DOHH2 (cell line): Measurements from ENCODE around the gene GAS2.

Source experiments
- CTCF ChIP-seq: fragments of 200-600 bp; sonication (generic); IDR thresholded peaks from one replicate; pipeline ENCODE4 v1.5.1; 2014; ENCODE audit warnings: antibody characterized with exemption, mild to moderate bottlenecking, low read depth, low read length; ENCODE audit not compliant: poor library complexity, severe bottlenecking
- EZH2phosphoT487 ChIP-seq: fragments of 200-600 bp; sonication (generic); IDR thresholded peaks from 2 replicates; pipeline ENCODE4 v1.6.1; 2017; ENCODE audit warnings: borderline replicate concordance, mild to moderate bottlenecking, antibody characterized with exemption, low read length, moderate library complexity, mixed read lengths

DNA sequence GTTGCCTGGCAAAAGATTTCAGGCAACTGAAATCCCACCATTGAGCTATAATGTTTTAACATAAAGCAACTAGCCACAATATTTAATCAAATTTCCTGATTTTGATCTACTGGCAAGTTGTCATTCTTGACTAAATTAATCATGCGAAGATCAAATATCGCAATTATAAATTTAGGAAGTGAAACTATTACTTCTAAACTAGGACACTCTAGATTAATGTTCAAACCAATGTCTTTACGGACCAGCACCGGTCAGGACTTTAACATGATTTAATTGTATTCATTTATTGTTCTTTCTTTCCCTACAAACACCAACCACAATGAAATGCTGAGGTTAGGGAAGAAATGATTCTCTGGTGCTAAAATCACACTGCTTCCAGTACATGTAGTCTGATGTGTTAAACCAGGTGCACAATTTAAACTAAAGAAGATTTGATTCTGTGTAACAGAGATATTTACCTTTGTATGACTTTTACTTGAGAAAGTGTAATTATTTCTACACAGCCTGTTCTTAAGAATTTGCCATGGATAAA lies 14.9 kb downstream of the GAS2 start:
- TF ChIP-seq CTCF (no peak), EZH2phosphoT487 (no peak)
